A549 treated with CORT108297 at 1 μM for 4 hours (cell line): ENCODE measurements around the gene CCR4. TPM values are rescaled to one million over a fixed set of nuclear protein-coding genes. Genes with fewer than 3 reads are reported as not detected.

ENCODE experiments used
- total RNA-seq: library from RNA; stranded (reverse); fragments of 200-300 nt; extraction: Qiagen RNA extraction; gene quantifications from 5 replicates; pipeline ENCODE4 v1.2.3, GENCODE V29; 2022

Gene CCR4
- total RNA-seq = 0.03 to 0.06 TPM (median 0.04 TPM) in 5 replicates

GRCh38 chr3:32951410-32951811 lies at the start of gene CCR4:
CCR4 (plus strand) TSS chr3:32951644; CDS start chr3:32953423, 1,779 bp downstream.

Other genes with a start within 250 kb of the CCR4 start
- not detected in 5 replicates for gene TRIM71, start 133.6 kb upstream of the CCR4 start, total RNA-seq
- gene GLB1, start 145.5 kb downstream of the CCR4 start, total RNA-seq = 67.0 to 79.8 TPM (median 70.7 TPM) in 5 replicates
- gene TMPPE, start 145.5 kb downstream of the CCR4 start, total RNA-seq = 1.2 to 1.7 TPM (median 1.6 TPM) in 5 replicates
- gene CRTAP, start 162.4 kb downstream of the CCR4 start, total RNA-seq = 249 to 301 TPM (median 284 TPM) in 5 replicates